ENCODE measurements around the gene DIP2B.

Gene DIP2B

DNA sequence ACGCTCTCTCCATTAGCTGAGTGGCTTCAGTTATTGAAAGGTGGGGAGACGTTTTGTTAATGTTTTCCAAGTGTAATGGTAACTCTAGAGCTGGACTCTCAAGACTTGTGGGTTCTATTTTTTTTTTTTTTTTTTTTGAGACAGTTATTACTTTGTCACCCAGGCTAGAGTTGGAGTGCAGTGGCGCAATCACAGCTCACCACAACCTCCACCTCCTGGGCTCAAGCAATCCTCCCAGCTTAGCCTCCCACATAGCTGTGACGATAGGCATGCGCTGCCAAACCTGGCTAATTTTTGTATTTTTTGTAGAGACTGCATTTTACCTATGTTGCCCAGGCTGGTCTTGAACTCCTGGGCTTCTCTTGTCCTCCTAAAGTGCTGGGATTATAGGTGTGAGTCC, 285.3 kb downstream of the DIP2B start:
- Histone ChIP-seq H3K9ac (no peak overlapping the region), H3K4me2 (no peak overlapping the region), H3K27ac (no peak overlapping the region), H3K36me3 (ENCODE audit: insufficient read depth) (peaks cover 3% of the 10 kb centered on the region; the same call in 1 of the 2 replicates), H3K79me2 (ENCODE audit: insufficient read depth, low read depth) (0 out of 2 replicates have a peak, but pooled peaks cover 7% of the 10 kb centered on the region), H3K4me1 (ENCODE audit: low read depth, poor library complexity, severe bottlenecking) (no peaks in the 10 kb centered on the region), H2AFZ (ENCODE audit: low read depth) (no peak overlapping the region), H4K20me1 (ENCODE audit: insufficient read depth) (no peaks in the 10 kb centered on the region), H3K27me3 (ENCODE audit: insufficient read depth, low read depth) (no peaks in the 10 kb centered on the region), H3K4me3 (IDR thresholded peaks at IDR 0.05; ENCODE audit: insufficient read depth, low read depth, low read length) (no peak overlapping the region)
- TF ChIP-seq CTCF (conservative IDR thresholded peaks at IDR 0.05; ENCODE audit: low read depth, low read length), result no peak

Data from KMS-11 (cell line).